Ovary (tissue), 9 donors: ENCODE data around the gene MARCKS. TPM values are rescaled to one million over a fixed set of nuclear protein-coding genes. Genes with fewer than 3 reads are reported as not detected.

Experiments used
- DNase-seq, 5 donors: peaks; one replicate each; pipeline ENCODE4 v3.0.0-alpha.2; 2019 to 2020
- H3K27ac ChIP-seq, 2 donors: fragments of 200-600 bp; one replicate each; pipeline versions ENCODE4 v1.5.1 to v1.8.0; 2019 to 2022
- H3K27me3 ChIP-seq: fragments of 200-600 bp; one replicate; pipeline ENCODE4 v1.8.0; 2022
- H3K36me3 ChIP-seq: fragments of 200-600 bp; sonication (generic); one replicate; pipeline ENCODE4 v1.5.1; 2019
- H3K4me1 ChIP-seq: one replicate; pipeline ENCODE4 v1.8.1; 2013; ENCODE audit warnings: mild to moderate bottlenecking, moderate library complexity; ENCODE audit not compliant: insufficient read depth
- H3K4me3 ChIP-seq: fragments of 200-600 bp; sonication (generic); one replicate; pipeline ENCODE4 v1.5.1; 2017
- H3K9me3 ChIP-seq, 2 donors: fragments of 200-600 bp in 1 of 2; sonication (generic) in 1 of 2; one replicate each; pipeline versions ENCODE4 v1.5.1 to v1.8.1; 2013 to 2019; ENCODE audit warnings: mild to moderate bottlenecking in 1 of 2, moderate library complexity in 1 of 2
- CTCF ChIP-seq, 3 donors: fragments of 450-650 bp in 2 of 3; fragments of 200-600 bp in 1 of 3; IDR thresholded peaks; one replicate each; pipeline versions ENCODE4 v1.5.1 to v1.8.0; 2016 to 2022; ENCODE audit warnings: antibody characterized with exemption in 3 of 3, mild to moderate bottlenecking in 1 of 3
- EP300 ChIP-seq: sonication (generic); formaldehyde crosslinking; IDR thresholded peaks from one replicate; pipeline ENCODE4 v1.6.1; 2017; ENCODE audit warnings: antibody characterized with exemption
- POLR2A ChIP-seq: fragments of 450-650 bp; IDR thresholded peaks from one replicate; pipeline ENCODE4 v1.6.1; 2017; ENCODE audit warnings: antibody characterized with exemption, mild to moderate bottlenecking, moderate library complexity
- WGBS, 3 donors: extraction: QIAGEN DNeasy Blood & Tissue Kit in 1 of 3; methylation state at CpG; one replicate each; pipeline versions ENCODE4 v1.1.5 to v1.1.7; 2013 to 2017; 5-methylcytosine and 5-hydroxymethylcytosine counted together
- intact Hi-C, 4 donors: fragments of 100-400 bp; cut with DNase I; formaldehyde crosslinking; loops; one replicate each; pipeline versions ENCODE4 v1.11.0 to v1.15.1; 2022 to 2023
- polyA plus RNA-seq, 2 donors: library from polyadenylated mRNA; stranded (reverse); fragments of 200-250 nt in 1 of 2; fragments of 350-450 nt in 1 of 2; fragmentation: Illumina TruSeq in 1 of 2; extraction: RNeasy Lipid Tissue Mini Kit (QIAGEN cat#74804) in 1 of 2; gene quantifications; one replicate each; pipeline ENCODE4 v1.2.3, GENCODE V29; 2013 to 2014
- total RNA-seq, 7 donors: library from RNA; depleted of rRNA in 2 of 7; stranded (reverse); fragments of >200 nt in 2 of 7; fragmentation: NEBNext Ultra II Directional in 3 of 7; extraction: Animal tissue kit (Norgen Biotek cat#: 25700) in 3 of 7; gene quantifications; one replicate each; pipeline versions ENCODE4 v1.1.0 to v1.2.4, GENCODE V29; 2016 to 2023
- donor health status: DM: no; HTN: no; CAD: no; lungs with moderate emphysema.
- donor health status: DM: no; HTN: no; CAD: no.
- donor health status: Bipolar disorder and iron deficiency.
- donor health status: DM: yes; HTN: yes; CAD: no.
- donor health status: DM: no; HTN: no; CAD: no.
- donor health status: DM: yes; HTN: yes; CAD: no.

Gene MARCKS
- total and polyA plus RNA-seq, 9 donors = 29.1 to 106 (median 61.4) TPM

DNA sequence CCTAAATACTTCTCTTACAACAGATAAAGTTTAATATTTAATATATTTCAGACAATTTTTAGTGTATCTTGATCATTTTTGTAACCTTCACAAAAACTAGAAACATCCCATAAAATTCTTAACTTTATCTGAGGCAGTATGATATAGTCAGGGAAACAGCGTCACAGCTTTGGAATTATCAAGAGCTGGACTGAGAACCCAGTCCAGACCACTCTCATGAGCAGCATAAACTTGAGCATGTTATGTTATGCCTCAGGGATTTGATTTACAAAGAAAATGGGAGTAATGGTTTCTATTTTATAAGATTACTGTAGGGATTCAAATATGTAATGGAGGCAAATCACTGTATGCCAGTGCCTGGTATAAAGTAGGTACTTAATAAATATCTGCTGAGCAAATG, 8.3 kb upstream of the MARCKS start:
- H3K27ac ChIP-seq = no peak overlapping the region
- TF ChIP-seq EP300 = no peak
- TF ChIP-seq POLR2A = no peak
- no peak for TF ChIP-seq CTCF (IDR thresholded peaks at IDR 0.05)
- DNase-seq = no peak
- no peaks in the 10 kb centered on the region for H3K9me3 ChIP-seq
- WGBS, 3 donors = 86 to 89% (median 86%) methylated on average over 1 of the region's 1 CpG
- H3K36me3 ChIP-seq = no peaks in the 10 kb centered on the region
- intact Hi-C loops = loop anchor here in 1 of 4 donors (5.0 kb wide), 1 partner anchor 567 kb away; no protein-coding TSS in a partner anchor
- no peaks in the 10 kb centered on the region for H3K4me1 ChIP-seq
- H3K4me3 ChIP-seq = no peak overlapping the region
- H3K27me3 ChIP-seq = no peaks in the 10 kb centered on the region

DNA sequence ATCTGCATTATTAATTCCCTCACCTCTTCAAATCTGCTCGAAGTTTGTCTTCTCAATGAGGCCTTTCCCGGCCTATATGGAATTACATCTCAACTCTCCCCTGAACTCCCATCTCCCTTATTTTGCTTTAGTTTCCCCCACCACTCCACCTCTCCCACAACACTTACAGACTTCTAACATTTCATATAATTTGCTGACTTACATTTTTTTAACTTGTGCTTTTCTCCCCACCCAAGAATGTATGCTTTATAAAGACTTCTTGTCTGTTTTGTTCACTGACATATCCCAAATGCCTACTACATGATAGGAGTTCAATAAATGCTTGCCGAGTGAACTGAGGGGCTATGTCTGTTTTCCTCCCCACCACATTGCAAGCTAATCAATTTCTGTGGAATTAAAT, 3.9 kb upstream of the MARCKS start:
- H3K36me3 ChIP-seq = no peaks in the 10 kb centered on the region
- no peaks in the 10 kb centered on the region for H3K27me3 ChIP-seq
- 85 to 92% (median 88%) methylated on average over 3 of the region's 3 CpGs for WGBS, 3 donors
- H3K27ac ChIP-seq = no peak overlapping the region
- TF ChIP-seq EP300 (no peak), POLR2A (no peak), CTCF (IDR thresholded peaks at IDR 0.05) (no peak)
- H3K9me3 ChIP-seq = no peaks in the 10 kb centered on the region
- H3K4me1 ChIP-seq = peaks cover 1% of the 10 kb centered on the region
- intact Hi-C loops = no loop called here
- no peak overlapping the region for H3K4me3 ChIP-seq
- no peak for DNase-seq

- H3K4me3 ChIP-seq = peak overlapping the region; percentile 72
- TF ChIP-seq CTCF (IDR thresholded peaks at IDR 0.05) = no peak
- TF ChIP-seq EP300 = no peak
- no peak for TF ChIP-seq POLR2A
- peak; percentile 81 to 90 (median 84) for DNase-seq
- intact Hi-C loops = no loop called here
- 2% methylated on average over 55 to 56 of the region's 56 CpGs for WGBS, 3 donors
- no peaks in the 10 kb centered on the region for H3K36me3 ChIP-seq
- no peaks in the 10 kb centered on the region for H3K27me3 ChIP-seq
- no peaks in the 10 kb centered on the region for H3K9me3 ChIP-seq
- peaks cover 1% of the 10 kb centered on the region for H3K4me1 ChIP-seq
- H3K27ac ChIP-seq = peak overlapping the region; percentile 23 to 95
Observed at GRCh38 chr6:113854531-113855499, 2.3 kb upstream of the MARCKS start.

DNA sequence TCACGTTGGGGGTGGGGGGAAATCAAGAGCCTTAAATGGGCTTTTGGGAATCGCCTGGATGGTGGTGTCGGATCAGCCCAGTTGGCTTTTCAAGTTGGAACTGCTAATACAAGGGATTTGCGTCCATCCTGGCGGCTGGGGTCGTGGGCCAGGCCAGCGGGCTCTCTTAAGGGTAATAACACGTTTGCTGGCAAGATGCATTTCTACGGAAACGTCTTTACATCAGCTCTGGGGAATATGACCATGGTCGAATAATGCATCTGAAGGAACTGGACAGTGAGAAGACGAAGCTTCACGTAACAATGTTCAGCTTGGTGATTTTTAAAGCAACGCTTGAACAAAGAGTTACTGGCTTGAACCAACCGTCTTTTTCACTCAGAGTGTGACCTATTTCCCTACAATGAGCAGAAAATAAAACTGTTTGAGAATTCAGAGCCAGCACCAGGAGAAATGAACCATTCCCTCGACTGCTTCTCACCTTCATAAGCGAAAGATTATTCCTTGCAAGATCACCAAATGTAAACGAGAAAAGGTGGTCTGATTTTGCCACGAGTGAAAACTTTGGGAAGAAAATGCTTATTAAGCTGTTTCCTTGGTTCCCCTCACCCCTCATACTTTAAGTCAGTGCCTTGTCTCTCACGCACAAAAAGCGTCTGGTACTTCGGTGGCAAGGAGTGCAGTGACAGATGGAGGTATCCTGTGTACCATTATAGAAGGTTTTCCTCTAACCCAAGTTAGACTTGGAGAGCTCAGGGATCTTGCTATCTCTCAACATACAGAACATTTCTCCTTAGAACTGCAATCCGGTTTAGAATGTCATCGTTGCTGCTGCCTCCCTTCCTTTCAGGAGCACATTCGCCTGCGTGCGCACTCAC, 1.4 kb upstream of the MARCKS start:
- Histone ChIP-seq H3K4me1 (peaks cover 1% of the 10 kb centered on the region), H3K4me3 (peak overlapping the region; percentile 72), H3K9me3 (no peaks in the 10 kb centered on the region), H3K27ac (peak overlapping the region; percentile 23 to 95), H3K36me3 (no peaks in the 10 kb centered on the region), H3K27me3 (no peaks in the 10 kb centered on the region)
- DNase-seq = peak; percentile 9 to 58 (median 47)
- intact Hi-C loops = no loop called here
- TF ChIP-seq POLR2A (no peak), EP300 (no peak), CTCF (IDR thresholded peaks at IDR 0.05) (no peak)
- 0 to 1% (median 1%) methylated on average over 27 of the region's 27 CpGs for WGBS, 3 donors
